Putamen (tissue), 1 donor: ENCODE data around the gene TMEM244.
"Not testable (repeated sequence)": the region's sequence is repeated elsewhere in the genome, so short reads cannot be mapped to it uniquely, and the experiment has no call there.

ENCODE experiments used
- DNase-seq: peaks from one replicate; pipeline ENCODE4 v3.0.0-alpha.2; 2016; ENCODE audit warnings: low spot score

TMEM244 gene, protein sequence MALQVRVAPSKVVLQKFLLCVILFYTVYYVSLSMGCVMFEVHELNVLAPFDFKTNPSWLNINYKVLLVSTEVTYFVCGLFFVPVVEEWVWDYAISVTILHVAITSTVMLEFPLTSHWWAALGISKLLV

GRCh38 chr6:129860908-129861665 lies at the start of gene TMEM244:
TMEM244 (minus strand) TSS chr6:129861315; CDS start chr6:129861188, 127 bp downstream.
- DNase-seq = no peak

DNA sequence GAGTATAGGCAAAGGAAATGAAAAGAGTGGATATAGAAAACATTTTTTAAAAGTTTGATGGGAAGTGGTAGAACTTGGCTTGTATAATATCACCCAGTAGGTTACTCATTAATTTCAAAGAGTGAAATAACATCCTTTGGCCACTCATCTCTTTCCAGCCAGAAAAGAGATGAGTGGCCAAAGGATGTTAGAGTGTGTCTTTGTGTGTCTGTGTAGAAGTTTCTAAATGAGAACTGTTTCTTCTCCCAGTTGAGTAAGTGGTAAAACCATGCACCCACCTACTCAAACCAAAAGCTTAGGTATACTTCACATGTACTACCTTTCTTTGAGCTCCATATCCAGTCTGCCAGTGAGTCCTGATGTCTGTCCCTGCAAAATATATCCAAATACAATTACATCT lies 47.7 kb upstream of the TMEM244 start:
- no peak for DNase-seq

DNA sequence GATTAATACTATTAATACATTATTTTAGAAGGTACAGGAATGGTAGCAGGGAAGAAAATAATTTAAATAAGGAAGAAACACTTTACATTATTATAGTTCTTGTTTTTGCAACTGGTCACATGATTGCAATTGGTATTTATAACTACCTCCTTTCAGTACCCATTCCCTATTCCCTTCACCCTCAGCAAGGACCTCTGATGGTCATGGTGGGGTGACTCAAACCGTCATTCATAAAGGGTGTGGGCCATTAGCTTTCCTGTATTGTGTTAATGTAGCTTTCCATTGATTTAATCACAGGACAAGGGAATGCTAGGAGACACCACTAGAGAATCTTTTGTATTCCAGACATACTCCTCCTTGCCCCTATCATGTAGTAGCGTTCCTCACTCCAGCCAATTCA lies 47.2 kb upstream of the TMEM244 start:
- DNase-seq = no peak

GRCh38 chr6:129906515-129907077 lies 45.5 kb upstream of the TMEM244 start:
- no peak for DNase-seq

GRCh38 chr6:129903082-129903481 lies 42.0 kb upstream of the TMEM244 start:
- no peak for DNase-seq

- no peak for DNase-seq
Observed at GRCh38 chr6:129902681-129903080, 41.6 kb upstream of the TMEM244 start.

- no peak for DNase-seq
Observed at GRCh38 chr6:129901910-129902309, 40.8 kb upstream of the TMEM244 start.

DNA sequence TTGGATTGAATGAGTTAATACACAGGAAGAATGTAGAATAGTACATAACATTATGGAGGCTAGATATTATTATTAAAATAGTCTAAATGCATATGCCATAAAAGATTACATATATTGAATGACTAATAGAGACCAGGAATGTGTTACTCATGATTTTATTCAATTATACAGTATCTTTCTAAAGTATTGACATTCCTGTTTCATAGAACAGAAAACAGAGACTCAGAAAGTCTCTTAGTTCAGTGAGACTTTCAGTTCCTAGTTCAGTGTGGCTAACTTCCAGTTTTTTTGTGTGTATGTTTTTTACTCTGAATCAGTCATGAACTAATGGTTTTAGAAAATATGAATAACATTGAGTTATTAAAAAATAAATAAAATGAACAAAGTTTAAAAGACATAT lies 34.6 kb upstream of the TMEM244 start:
- no peak for DNase-seq

GRCh38 chr6:129894921-129895320 lies 33.8 kb upstream of the TMEM244 start:
- no peak for DNase-seq

- DNase-seq = no peak
Observed at GRCh38 chr6:129893640-129894039, 32.5 kb upstream of the TMEM244 start.

DNA sequence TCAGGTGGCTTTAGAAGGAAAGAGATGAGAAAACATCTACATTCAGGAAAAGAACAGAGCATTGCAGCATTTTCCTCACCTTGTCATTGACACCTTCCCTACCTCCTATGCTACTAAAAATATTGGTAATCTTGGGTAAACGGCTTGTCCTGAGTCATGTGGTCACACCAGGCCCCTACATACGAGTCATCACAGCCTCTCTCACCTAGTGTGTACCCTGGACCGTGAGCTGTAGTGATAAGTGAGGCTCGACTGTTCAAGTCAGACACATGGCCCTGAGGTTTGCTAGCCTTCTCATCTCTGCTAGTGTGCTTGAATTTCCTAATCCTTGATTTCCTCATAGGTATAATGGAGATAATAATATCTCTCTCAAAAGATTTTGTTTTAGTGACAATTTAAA lies 29.6 kb upstream of the TMEM244 start:
- no peak for DNase-seq

DNA sequence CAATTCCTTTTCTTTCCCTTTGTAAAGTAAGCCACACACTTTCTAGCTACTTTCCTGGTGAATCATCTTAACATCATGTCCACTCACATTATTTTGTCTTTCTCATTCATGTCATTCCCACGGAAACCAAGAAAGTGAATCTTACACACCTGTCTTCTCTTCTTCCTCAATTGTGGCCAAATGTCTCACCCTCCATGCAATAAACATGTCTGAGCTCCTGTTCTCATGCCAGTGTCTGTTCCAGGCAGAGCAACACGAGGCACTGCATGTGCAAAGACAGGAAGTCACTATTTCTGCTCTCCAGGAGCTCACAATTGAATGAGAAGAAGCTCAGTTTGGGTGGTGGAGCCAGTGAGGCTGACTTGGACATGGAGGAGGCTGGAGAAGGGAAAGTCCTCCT lies 29.0 kb upstream of the TMEM244 start:
- no peak for DNase-seq

DNA sequence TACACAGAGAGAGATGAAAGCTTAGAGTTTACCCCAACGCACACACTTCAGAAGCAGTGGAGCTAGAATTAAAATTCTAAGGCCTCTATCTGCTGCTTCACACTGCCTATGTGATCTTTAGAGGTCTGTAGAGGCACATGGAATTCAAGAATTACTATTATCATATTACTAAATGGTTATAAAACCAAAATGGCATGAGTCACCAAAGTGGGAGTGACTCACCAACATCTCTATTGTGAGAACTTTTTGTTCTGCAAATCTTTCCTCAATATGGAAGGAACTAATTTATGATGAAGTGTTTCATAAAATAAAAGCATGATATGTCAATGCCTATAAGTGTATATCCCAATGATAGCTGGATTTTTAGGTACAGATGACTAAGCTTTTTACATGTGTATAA lies 28.5 kb upstream of the TMEM244 start:
- DNase-seq = peak; percentile 44

DNA sequence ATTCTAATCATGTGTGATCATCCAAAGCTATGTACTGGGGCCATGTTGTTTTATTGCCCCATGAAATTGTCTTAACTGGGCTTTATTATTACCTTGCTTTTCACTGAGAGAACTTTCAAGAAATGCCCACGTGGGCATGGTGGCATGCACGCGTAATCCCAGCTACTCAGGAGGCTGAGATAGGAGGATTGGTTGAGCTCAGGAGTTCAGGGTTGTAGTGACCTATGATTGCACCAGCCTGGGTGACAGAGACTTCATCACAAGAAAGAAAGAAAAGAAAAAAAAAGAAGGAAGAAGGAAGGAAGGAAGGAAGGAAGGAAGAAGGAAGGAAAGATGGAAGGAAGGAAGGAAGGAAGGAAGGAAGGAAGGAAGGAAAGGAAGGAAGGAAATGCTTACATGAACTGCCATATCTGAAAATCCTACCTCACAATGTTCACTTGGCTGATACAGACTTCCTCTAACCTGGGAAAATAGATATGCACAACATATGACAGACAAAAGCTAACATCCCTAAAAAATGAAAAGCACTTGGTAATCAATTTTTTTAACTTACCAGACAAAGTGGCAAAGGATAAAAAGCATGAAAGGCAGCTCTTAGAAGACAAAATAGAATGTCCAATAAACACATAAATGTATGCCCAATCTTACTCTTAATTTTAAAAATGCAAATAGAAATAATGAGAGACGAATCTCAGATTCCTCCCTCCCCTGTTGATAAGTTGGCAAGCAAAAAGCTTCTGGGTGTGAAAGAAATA lies 25.5 kb upstream of the TMEM244 start:
- DNase-seq = no peak

DNA sequence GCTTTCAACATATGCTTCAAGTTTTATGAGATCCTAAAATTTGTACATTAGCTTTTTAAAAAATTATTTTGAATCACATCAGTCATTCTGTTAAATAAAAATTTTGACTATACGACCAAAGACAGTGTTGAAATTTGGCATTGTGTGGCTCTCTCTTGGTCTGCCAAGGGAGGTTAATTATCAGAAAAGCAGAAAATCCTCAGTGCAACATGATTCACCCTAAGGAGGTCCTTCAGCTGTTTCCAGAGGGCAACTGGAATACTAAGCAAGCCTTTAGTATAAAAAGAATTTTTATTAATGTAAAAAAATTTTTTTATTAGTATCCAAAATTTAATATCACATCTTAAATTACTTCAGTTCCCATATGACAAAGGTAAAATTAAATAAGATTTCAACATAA lies 23.1 kb upstream of the TMEM244 start:
- no peak for DNase-seq

DNA sequence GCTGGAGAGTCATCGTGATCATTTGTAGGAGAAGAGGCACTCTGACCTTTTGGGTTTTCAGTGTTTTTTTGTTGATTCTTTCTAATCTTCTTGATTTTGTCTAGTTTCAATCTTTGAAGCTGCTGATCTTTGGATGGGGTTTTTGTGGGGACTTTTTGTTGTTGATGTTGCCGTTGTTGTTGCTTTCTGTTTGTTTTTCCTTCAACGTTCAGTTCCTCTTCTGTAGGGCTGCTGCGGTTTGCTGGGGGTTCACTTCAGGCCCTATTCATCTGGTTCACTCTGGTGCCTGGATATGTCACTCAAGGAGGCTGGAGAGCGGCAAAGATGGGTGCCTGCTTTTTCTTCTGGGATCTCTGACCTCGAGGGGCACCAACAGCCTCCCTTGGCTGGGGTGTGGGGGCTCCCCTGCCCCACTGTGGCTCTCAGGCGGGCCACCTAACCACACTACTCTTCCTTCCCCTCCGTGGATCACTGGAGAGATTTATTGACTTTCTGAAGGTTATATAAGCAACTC lies 21.5 kb upstream of the TMEM244 start:
- no peak for DNase-seq

- DNase-seq = not testable (repeated sequence)
Observed at GRCh38 chr6:129877894-129878293, 16.8 kb upstream of the TMEM244 start.

DNA sequence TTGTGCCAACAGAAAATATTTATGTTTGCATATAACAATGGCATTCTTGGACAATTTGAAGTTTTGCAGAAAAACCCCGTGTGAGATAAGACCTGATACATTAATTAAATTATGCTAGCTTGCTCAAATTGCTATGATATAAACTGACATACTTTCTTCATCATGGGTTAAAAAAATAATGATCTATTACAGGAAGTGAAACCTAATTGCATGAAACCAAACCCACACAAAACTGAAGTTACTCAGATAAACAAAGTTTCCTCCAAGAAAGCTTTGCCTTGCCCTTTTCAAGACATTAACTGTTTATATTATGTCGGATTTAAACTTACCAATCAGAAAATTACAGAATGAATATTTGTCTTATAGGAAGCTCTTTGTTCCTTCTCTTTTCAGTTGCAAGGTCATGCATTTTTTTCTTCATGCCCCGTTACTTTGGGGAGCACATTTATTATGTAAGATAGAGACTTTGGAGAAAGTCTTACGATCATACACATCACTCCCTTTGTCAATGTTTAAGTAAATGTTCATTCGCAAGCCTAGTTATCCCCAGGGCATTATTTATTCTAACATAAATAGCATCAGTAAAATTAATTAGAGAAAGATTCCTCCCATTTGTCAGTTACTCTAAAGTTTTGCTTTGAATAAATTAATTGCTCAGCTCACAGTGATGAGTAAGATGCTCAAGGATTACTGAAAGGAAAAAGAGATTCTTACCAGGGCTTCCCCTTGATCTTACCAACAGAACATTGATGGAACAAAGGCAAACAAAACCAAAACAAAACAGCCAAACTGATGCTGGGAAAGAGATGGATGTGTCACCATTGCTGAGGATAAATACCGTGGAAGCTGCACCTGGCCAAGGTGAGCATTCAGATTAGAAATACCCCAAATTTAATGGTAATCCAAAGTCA lies 14.8 kb upstream of the TMEM244 start:
- DNase-seq = no peak

- no peak for DNase-seq
Observed at GRCh38 chr6:129874837-129875236, 13.7 kb upstream of the TMEM244 start.

GRCh38 chr6:129872586-129872985 lies 11.5 kb upstream of the TMEM244 start:
- no peak for DNase-seq

DNA sequence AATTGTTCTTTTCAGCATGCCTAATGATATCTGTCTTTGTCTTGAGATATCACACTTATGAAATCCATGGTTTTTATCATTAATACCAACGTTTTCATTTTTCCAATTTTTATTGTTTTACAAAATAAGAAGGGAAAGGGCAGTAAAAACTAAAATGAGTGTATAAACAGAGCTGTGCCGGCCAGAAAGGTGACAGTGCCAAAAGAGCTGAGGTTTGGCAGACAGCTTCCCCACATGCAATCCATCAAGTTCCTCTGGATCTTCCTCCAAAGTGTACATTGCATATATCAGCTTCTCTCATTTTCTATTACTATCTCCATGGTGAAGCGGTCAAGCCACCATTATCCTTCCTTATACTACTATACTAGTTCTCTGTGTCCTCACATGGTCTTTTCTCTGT lies 10.1 kb upstream of the TMEM244 start:
- DNase-seq = no peak

DNA sequence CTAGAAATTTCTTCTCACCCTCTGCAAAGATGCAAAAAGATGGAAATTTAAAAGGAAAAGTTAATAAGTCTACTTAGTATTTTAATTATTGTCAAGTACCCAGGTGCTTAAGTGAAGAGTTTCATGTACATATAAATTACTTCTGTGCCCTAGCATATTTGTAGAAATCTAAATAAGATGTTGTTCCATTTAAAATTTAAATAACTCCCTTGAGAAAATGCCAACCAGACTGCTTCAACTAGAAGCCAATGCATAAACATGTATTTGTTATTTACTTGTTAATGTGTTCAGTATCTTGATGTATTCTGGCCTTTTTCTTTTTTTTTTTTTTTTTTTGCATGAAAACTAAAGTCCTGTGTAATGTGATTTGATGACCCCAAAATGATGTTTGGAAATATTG lies 6.3 kb upstream of the TMEM244 start:
- DNase-seq = no peak
